PC-3 (cell line): ENCODE measurements around the gene ADH5. TPM values are rescaled to one million over a fixed set of nuclear protein-coding genes. Genes with fewer than 3 reads are reported as not detected.

Source experiments
- ATAC-seq: fragments of 200-7000 bp; cut with Tn5 transposase; 2 replicates; pipeline ENCODE4 v1.9.1; 2020; ENCODE audit warnings: mild to moderate bottlenecking, moderate library complexity
- BruUV-seq: library from RNA; stranded (reverse); fragments of 400-500 nt; replicated peaks from 2 replicates; lab custom pipeline; 2021; lab: Mats Ljungman, UMichigan
- CTCF ChIA-PET: fragments of 300-600 bp; sonication (Branson Sonifier 250); formaldehyde crosslinking; loops from one replicate; lab custom pipeline; 2022; ENCODE audit warnings: antibody characterized with exemption; lab: Charles Lee
- POLR2A ChIA-PET: fragments of 300-600 bp; sonication (Branson Sonifier 250); formaldehyde crosslinking; loops from one replicate; lab custom pipeline; 2022; ENCODE audit warnings: antibody characterized with exemption; ENCODE audit not compliant: unreplicated experiment; lab: Charles Lee
- DNase-seq: peaks from one replicate; pipeline ENCODE4 v3.0.0-alpha.2; 2015
- H2AFZ ChIP-seq: fragments of 300-600 bp; sonication (generic); 2 replicates; pipeline ENCODE4 v1.6.0; 2016; ENCODE audit warnings: antibody characterized with exemption, low read length
- H3F3A ChIP-seq: fragments of 300-600 bp; sonication (generic); one replicate; pipeline ENCODE4 v1.6.0; 2017; ENCODE audit warnings: antibody characterized with exemption, low read length, control low read depth, mild to moderate bottlenecking; ENCODE audit not compliant: unreplicated experiment
- H3K27ac ChIP-seq: fragments of 300-600 bp; sonication (generic); 2 replicates; pipeline ENCODE4 v1.5.1; 2016; ENCODE audit warnings: mild to moderate bottlenecking, low read length
- H3K27me3 ChIP-seq: fragments of 300-600 bp; sonication (generic); 2 replicates; pipeline ENCODE4 v1.6.1; 2016; ENCODE audit warnings: low read length, mixed read lengths
- H3K36me3 ChIP-seq: fragments of 300-600 bp; sonication (generic); 2 replicates; pipeline ENCODE4 v1.6.1; 2016; ENCODE audit warnings: low read depth, mixed run types, low read length, mixed read lengths
- H3K4me1 ChIP-seq: fragments of 300-600 bp; sonication (generic); 2 replicates; pipeline ENCODE4 v1.5.1; 2016; ENCODE audit warnings: low read length; ENCODE audit not compliant: insufficient read depth
- H3K4me2 ChIP-seq: fragments of 300-600 bp; sonication (generic); 2 replicates; pipeline ENCODE4 v1.6.0; 2016; ENCODE audit warnings: low read length
- H3K4me3 ChIP-seq: fragments of 300-600 bp; sonication (generic); 2 replicates; pipeline ENCODE4 v1.5.1; 2016; ENCODE audit warnings: mild to moderate bottlenecking, low read length, mixed read lengths
- H3K79me2 ChIP-seq: fragments of 300-600 bp; sonication (generic); 2 replicates; pipeline ENCODE4 v1.6.1; 2017; ENCODE audit warnings: low read length, mixed read lengths
- H3K9ac ChIP-seq: fragments of 300-600 bp; sonication (generic); 2 replicates; pipeline ENCODE4 v1.6.0; 2016; ENCODE audit warnings: mild to moderate bottlenecking, low read length
- H3K9me2 ChIP-seq: fragments of 300-600 bp; sonication (generic); replicated peaks from 2 replicates; pipeline ENCODE4 v1.6.1; 2016; ENCODE audit warnings: mixed run types, low read length, mixed read lengths
- H3K9me3 ChIP-seq: fragments of 300-600 bp; sonication (generic); 2 replicates; pipeline ENCODE4 v1.6.1; 2016; ENCODE audit warnings: low read length, mixed read lengths
- H4K20me1 ChIP-seq: fragments of 300-600 bp; sonication (generic); 2 replicates; pipeline ENCODE4 v1.6.1; 2016; ENCODE audit warnings: low read length, mixed read lengths
- CTCF ChIP-seq: fragments of 300-600 bp; sonication (generic); conservative IDR thresholded peaks from 2 replicates; pipeline ENCODE4 v1.5.1; 2017; ENCODE audit warnings: antibody characterized with exemption, low read depth, mild to moderate bottlenecking, low read length
- EZH2 ChIP-seq: fragments of 300-600 bp; sonication (generic); IDR thresholded peaks from one replicate; pipeline ENCODE4 v1.6.1; 2017; ENCODE audit warnings: antibody characterized with exemption, mild to moderate bottlenecking, low read length; ENCODE audit not compliant: unreplicated experiment
- EZH2phosphoT487 ChIP-seq: fragments of 300-600 bp; sonication (generic); IDR thresholded peaks from 2 replicates; pipeline ENCODE4 v1.6.1; 2018; ENCODE audit warnings: mild to moderate bottlenecking, antibody characterized with exemption, low read length, borderline replicate concordance
- intact Hi-C: fragments of 100-400 bp; cut with micrococcal nuclease; formaldehyde crosslinking; loops from 2 replicates; pipeline ENCODE4 v1.9.0; 2023
- total RNA-seq: library from RNA; depleted of rRNA; stranded (reverse); fragments of >200 nt; gene quantifications from 2 replicates; pipeline ENCODE4 v1.2.3, GENCODE V29; 2014

Gene ADH5
- total RNA-seq, 1 experiment from 2014 or later = 94.5 TPM

- H3K9ac ChIP-seq = no peak overlapping the region
- POLR2A ChIA-PET = no interaction called here
- CTCF ChIA-PET = no interaction called here
Observed at GRCh38 chr4:99077177-99077576, 11.4 kb downstream of the ADH5 start.

GRCh38 chr4:99076292-99076976, 12.2 kb downstream of the ADH5 start:
- intact Hi-C loops = no loop called here
- no peak overlapping the region for H3K4me2 ChIP-seq
- H2AFZ ChIP-seq = no peak overlapping the region
- no peaks in the 10 kb centered on the region for H3K79me2 ChIP-seq
- no peaks in the 10 kb centered on the region for H3F3A ChIP-seq
- no peaks in the 10 kb centered on the region for H3K27me3 ChIP-seq
- POLR2A ChIA-PET = no interaction called here
- TF ChIP-seq EZH2phosphoT487 = no peak
- TF ChIP-seq CTCF = no peak
- TF ChIP-seq EZH2 = no peak
- no peak overlapping the region for H3K27ac ChIP-seq
- no TSS peak for BruUV-seq
- H3K4me3 ChIP-seq = no peak overlapping the region
- H3K9ac ChIP-seq = no peak overlapping the region
- ATAC-seq (no peak), DNase-seq (no peak)
- H3K36me3 ChIP-seq = peaks cover 37% of the 10 kb centered on the region
- no peaks in the 10 kb centered on the region for H3K9me3 ChIP-seq
- H3K4me1 ChIP-seq = peaks cover 5% of the 10 kb centered on the region; the same call in 1 of the 2 replicates
- CTCF ChIA-PET = no interaction called here
- H3K9me2 ChIP-seq = no peaks in the 10 kb centered on the region
- H4K20me1 ChIP-seq = no peaks in the 10 kb centered on the region

More at GRCh38 chr4:99077177-99077576, 11.4 kb downstream of the ADH5 start:
- DNase-seq (no peak), ATAC-seq (no peak)
- Histone ChIP-seq H4K20me1 (no peaks in the 10 kb centered on the region), H3K4me3 (no peak overlapping the region), H3K4me1 (peaks cover 5% of the 10 kb centered on the region; the same call in 1 of the 2 replicates), H3K27ac (no peak overlapping the region), H3K9me2 (no peaks in the 10 kb centered on the region), H3K4me2 (no peak overlapping the region), H3K9me3 (no peaks in the 10 kb centered on the region), H3F3A (no peaks in the 10 kb centered on the region), H3K36me3 (peaks cover 45% of the 10 kb centered on the region), H2AFZ (no peak overlapping the region), H3K27me3 (no peaks in the 10 kb centered on the region), H3K79me2 (no peaks in the 10 kb centered on the region)
- intact Hi-C loops = no loop called here
- TF ChIP-seq CTCF (no peak), EZH2phosphoT487 (no peak), EZH2 (no peak)
- no TSS peak for BruUV-seq

GRCh38 chr4:99074816-99075215, 13.8 kb downstream of the ADH5 start:
- Histone ChIP-seq H3K9me3 (no peaks in the 10 kb centered on the region), H3K27ac (no peak overlapping the region), H3K27me3 (no peaks in the 10 kb centered on the region), H3K9me2 (no peaks in the 10 kb centered on the region), H3F3A (no peaks in the 10 kb centered on the region), H3K36me3 (peaks cover 33% of the 10 kb centered on the region), H4K20me1 (no peaks in the 10 kb centered on the region), H3K9ac (no peak overlapping the region), H3K79me2 (no peaks in the 10 kb centered on the region), H3K4me2 (no peak overlapping the region), H3K4me3 (no peak overlapping the region), H2AFZ (no peak overlapping the region), H3K4me1 (no peaks in the 10 kb centered on the region)
- intact Hi-C loops = no loop called here
- DNase-seq = no peak
- ChIA-PET POLR2A (no interaction called here), CTCF (no interaction called here)
- TF ChIP-seq CTCF (no peak), EZH2phosphoT487 (no peak), EZH2 (no peak)
- ATAC-seq = no peak
- no TSS peak for BruUV-seq
